WERI-Rb-1 (cell line): ENCODE data around the gene NTRK3.

Experiments
- DNase-seq: peaks from one replicate; pipeline ENCODE4 v3.0.0-alpha.2; 2020
- H3K27ac ChIP-seq: fragments of 250-450 bp; sonication (Bioruptor Pico); 2 replicates; pipeline ENCODE4 v1.5.1; 2020; ENCODE audit warnings: mild to moderate bottlenecking, moderate library complexity
- H3K27me3 ChIP-seq: fragments of 250-450 bp; sonication (Bioruptor Pico); 2 replicates; pipeline ENCODE4 v1.5.1; 2021; ENCODE audit warnings: mild to moderate bottlenecking, low read depth, moderate library complexity; ENCODE audit not compliant: insufficient read depth, severe bottlenecking
- H3K36me3 ChIP-seq: fragments of 250-450 bp; sonication (Bioruptor Pico); 2 replicates; pipeline ENCODE4 v1.5.1; 2020; ENCODE audit warnings: mild to moderate bottlenecking, moderate library complexity
- H3K4me3 ChIP-seq: 2 replicates; pipeline ENCODE4 v1.5.1; 2011; ENCODE audit warnings: low read depth, mild to moderate bottlenecking, control low read depth, low read length
- H3K9me3 ChIP-seq: fragments of 250-450 bp; sonication (Bioruptor Pico); 2 replicates; pipeline ENCODE4 v1.5.1; 2021; ENCODE audit warnings: mild to moderate bottlenecking, moderate library complexity; ENCODE audit not compliant: severe bottlenecking
- CTCF ChIP-seq: IDR thresholded peaks from 2 replicates; pipeline ENCODE4 v1.5.1; 2011; ENCODE audit warnings: low read depth, mild to moderate bottlenecking, control low read depth, inconsistent platforms, low read length

NTRK3 gene

GRCh38 chr15:88071141-88071540, 185.4 kb downstream of the NTRK3 start:
- Histone ChIP-seq H3K27me3 (peaks cover 38% of the 10 kb centered on the region), H3K4me3 (no peak overlapping the region), H3K27ac (no peak overlapping the region), H3K9me3 (no peaks in the 10 kb centered on the region), H3K36me3 (no peaks in the 10 kb centered on the region)
- TF ChIP-seq CTCF, result no peak
- no peak for DNase-seq

- Histone ChIP-seq H3K4me3 (no peak overlapping the region), H3K9me3 (no peaks in the 10 kb centered on the region), H3K27me3 (peaks cover 37% of the 10 kb centered on the region), H3K36me3 (no peaks in the 10 kb centered on the region), H3K27ac (no peak overlapping the region)
- no peak for TF ChIP-seq CTCF
- DNase-seq, result no peak
Observed at GRCh38 chr15:88069561-88069960, 187.0 kb downstream of the NTRK3 start.

GRCh38 chr15:88067331-88067685, 189.2 kb downstream of the NTRK3 start:
- Histone ChIP-seq H3K36me3 (no peaks in the 10 kb centered on the region), H3K4me3 (no peak overlapping the region), H3K9me3 (no peaks in the 10 kb centered on the region), H3K27ac (no peak overlapping the region), H3K27me3 (peaks cover 31% of the 10 kb centered on the region)
- DNase-seq, result no peak
- TF ChIP-seq CTCF, result no peak

GRCh38 chr15:88066636-88067330, 189.8 kb downstream of the NTRK3 start:
- Histone ChIP-seq H3K9me3 (no peaks in the 10 kb centered on the region), H3K36me3 (no peaks in the 10 kb centered on the region), H3K27me3 (peaks cover 28% of the 10 kb centered on the region), H3K4me3 (no peak overlapping the region), H3K27ac (no peak overlapping the region)
- no peak for DNase-seq
- TF ChIP-seq CTCF, result no peak

- no peak overlapping the region for H3K27ac ChIP-seq
- H3K27me3 ChIP-seq, result no peaks in the 10 kb centered on the region
- DNase-seq, result no peak
- TF ChIP-seq CTCF, result no peak
- no peaks in the 10 kb centered on the region for H3K9me3 ChIP-seq
- no peak overlapping the region for H3K4me3 ChIP-seq
- no peaks in the 10 kb centered on the region for H3K36me3 ChIP-seq
Observed at GRCh38 chr15:88061452-88061851, 195.1 kb downstream of the NTRK3 start.

- Histone ChIP-seq H3K9me3 (no peaks in the 10 kb centered on the region), H3K27ac (no peak overlapping the region), H3K36me3 (no peaks in the 10 kb centered on the region), H3K4me3 (no peak overlapping the region), H3K27me3 (no peaks in the 10 kb centered on the region)
- no peak for DNase-seq
- TF ChIP-seq CTCF, result no peak
Observed at GRCh38 chr15:88060383-88060782, 196.2 kb downstream of the NTRK3 start.
